A549 treated with AZD9567 at 1 μM for 4 hours (cell line): Measurements from ENCODE around the gene CELF5. TPM values are rescaled to one million over a fixed set of nuclear protein-coding genes. Genes with fewer than 3 reads are reported as not detected.

ENCODE experiments used
- total RNA-seq: library from RNA; stranded (reverse); fragments of 200-300 nt; extraction: Qiagen RNA extraction; gene quantifications from 5 replicates; pipeline ENCODE4 v1.2.3, GENCODE V29; 2022; ENCODE audit not compliant: insufficient read depth

CELF5 gene
- total RNA-seq = 0.39 to 0.52 TPM (median 0.50 TPM) in 4 of 5 replicates, not detected in the other

DNA sequence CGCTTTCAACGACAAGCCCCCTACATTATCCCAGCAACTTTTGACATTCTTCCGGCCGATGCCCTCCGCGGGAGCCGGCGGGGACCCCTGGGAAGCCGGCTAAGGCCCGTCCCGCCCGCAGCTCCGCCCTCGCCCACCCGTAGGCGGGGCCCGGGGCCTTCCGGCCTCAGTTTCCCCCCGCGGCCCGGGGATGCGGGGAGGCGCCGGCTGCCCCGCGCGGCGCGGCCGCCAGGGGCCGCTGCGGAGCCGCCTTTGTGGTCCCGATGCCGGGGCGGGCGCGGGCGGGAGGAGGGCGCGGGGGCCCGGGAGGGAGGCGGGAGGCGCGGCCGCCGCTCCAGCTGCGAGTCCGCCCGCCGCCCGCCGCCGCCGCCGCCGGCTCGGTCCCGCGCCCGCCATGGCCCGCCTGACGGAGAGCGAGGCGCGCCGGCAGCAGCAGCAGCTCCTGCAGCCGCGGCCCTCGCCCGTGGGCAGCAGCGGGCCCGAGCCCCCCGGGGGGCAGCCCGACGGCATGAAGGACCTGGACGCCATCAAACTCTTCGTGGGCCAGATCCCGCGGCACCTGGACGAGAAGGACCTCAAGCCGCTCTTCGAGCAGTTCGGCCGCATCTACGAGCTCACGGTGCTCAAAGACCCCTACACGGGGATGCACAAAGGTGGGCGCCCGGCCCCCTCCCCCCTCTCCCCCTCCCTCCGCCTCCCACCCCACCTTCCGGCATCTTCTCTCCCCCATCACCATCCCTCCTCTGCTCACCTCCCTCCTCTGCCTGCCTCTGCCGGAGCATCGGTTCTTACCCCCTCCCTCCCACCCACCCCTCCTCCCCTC, at the start of gene CELF5:
CELF5 (plus strand) TSS at position 316 of the 823 bp plus-strand sequence; CDS start at position 395, 79 bp downstream.

DNA sequence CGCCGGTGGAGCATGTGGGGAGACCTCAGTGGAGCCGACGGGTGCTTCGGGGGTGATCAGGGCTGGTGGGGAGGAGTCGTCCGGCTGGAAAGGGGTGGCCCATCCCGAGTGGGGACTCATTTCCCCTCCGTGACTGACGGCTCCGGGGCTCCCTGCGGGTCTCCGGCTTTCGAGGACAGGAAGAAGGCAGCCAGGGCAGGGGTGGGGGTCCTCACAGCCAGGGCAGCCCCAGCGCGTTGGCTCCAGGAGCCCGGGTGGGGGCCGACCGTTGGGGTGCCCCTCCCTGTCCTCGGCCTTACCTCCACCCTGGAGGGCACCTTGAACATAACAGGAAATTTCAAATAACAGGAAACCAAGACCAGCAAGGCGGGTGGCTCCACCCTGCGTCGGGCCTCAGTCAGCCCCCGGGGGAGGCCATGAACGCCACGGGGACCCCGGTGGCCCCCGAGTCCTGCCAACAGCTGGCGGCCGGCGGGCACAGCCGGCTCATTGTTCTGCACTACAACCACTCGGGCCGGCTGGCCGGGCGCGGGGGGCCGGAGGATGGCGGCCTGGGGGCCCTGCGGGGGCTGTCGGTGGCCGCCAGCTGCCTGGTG, 46.0 kb upstream of the CELF5 start, which contains the start of gene S1PR4:
S1PR4 (plus strand) TSS at position 393 of the 596 bp plus-strand sequence; CDS start at position 417, 24 bp downstream.

GRCh38 chr19:3185461-3186159, 38.9 kb upstream of the CELF5 start, which contains the start of gene NCLN:
NCLN (plus strand) TSS chr19:3185930; CDS start chr19:3186031, 101 bp downstream.

Other genes starting within 250 kb of the CELF5 start
- gene TLE6, start 247.1 kb upstream of the CELF5 start, total RNA-seq = 3.9 to 6.0 TPM (median 5.4 TPM) in 4 of 5 replicates, not detected in the other
- gene TLE2, start 195.4 kb upstream of the CELF5 start, total RNA-seq = 2.5 to 2.9 TPM (median 2.7 TPM) in 5 replicates
- 191 to 242 TPM (median 235 TPM) in 5 replicates for gene TLE5, start 162.2 kb upstream of the CELF5 start, total RNA-seq
- gene GNA11, start 130.3 kb upstream of the CELF5 start, total RNA-seq = 31.2 to 34.3 TPM (median 33.7 TPM) in 5 replicates
- gene GNA15, start 88.6 kb upstream of the CELF5 start, total RNA-seq = 0.05 to 0.08 TPM (median 0.05 TPM) in 4 of 5 replicates, not detected in the other
- gene S1PR4, start 45.9 kb upstream of the CELF5 start, total RNA-seq = 0.07 to 0.09 TPM (median 0.08 TPM) in 3 of 5 replicates, not detected in the others
- gene NCLN, start 38.7 kb upstream of the CELF5 start, total RNA-seq = 64.4 to 86.7 TPM (median 81.9 TPM) in 5 replicates
- 31.0 to 36.9 TPM (median 33.6 TPM) in 5 replicates for gene NFIC, start 141.9 kb downstream of the CELF5 start, total RNA-seq